ENCODE data around the gene GPR108.
"Not testable (repeated sequence)": the region's sequence is repeated elsewhere in the genome, so short reads cannot be mapped to it uniquely, and the experiment has no call there.

GPR108 gene

GRCh38 chr19:6737284-6737872 is at the start of gene GPR108:
GPR108 (minus strand) TSS chr19:6737580; CDS start chr19:6737576, 4 bp downstream.
- peak; percentile 99 for DNase-seq

GRCh38 chr19:6779206-6779605 is 41.8 kb upstream of the GPR108 start:
- no peak for DNase-seq

DNA sequence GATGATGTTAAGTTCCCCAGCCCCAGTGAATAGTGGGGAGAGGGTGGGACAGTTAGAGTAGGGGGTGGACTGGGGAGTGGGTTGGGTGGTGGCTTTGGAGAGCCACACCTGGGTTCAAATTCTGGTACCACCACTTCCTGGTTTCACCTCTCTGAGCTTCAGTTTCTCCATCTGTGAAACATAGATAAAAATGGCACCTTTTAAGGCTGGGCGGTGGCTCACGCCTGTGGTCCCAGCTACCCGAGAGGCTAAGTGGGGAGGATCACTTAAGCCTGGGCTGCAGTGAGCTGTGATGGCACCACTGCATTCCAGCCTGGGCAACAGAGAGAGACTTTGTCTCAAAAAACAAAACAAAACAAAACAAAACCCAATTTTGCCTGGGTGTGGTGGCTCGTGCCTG is 41.0 kb upstream of the GPR108 start:
- no peak for DNase-seq

GRCh38 chr19:6777434-6777833 is 40.1 kb upstream of the GPR108 start:
- no peak for DNase-seq

DNA sequence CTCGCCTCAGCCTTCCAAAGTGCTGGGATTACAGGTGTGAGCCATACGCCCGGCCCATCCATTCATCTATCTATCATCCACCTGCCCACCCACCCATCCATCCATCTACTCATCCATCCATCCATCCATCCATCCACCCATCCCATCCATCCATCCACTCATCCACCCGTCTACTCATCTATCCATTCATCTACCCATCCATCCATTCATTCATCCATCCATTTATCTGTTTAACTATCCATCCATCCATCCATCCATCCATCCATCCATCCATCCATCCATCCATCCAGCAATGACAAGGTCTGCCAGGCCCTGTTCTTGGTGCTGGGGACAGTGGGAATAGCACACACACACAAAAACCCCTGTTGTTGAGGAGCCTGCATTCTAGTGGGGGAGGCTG is 39.6 kb upstream of the GPR108 start:
- no peak for DNase-seq

- not testable (repeated sequence) for DNase-seq
These were observed 38.7 kb upstream of the GPR108 start for GRCh38 chr19:6776045-6776444.

DNA sequence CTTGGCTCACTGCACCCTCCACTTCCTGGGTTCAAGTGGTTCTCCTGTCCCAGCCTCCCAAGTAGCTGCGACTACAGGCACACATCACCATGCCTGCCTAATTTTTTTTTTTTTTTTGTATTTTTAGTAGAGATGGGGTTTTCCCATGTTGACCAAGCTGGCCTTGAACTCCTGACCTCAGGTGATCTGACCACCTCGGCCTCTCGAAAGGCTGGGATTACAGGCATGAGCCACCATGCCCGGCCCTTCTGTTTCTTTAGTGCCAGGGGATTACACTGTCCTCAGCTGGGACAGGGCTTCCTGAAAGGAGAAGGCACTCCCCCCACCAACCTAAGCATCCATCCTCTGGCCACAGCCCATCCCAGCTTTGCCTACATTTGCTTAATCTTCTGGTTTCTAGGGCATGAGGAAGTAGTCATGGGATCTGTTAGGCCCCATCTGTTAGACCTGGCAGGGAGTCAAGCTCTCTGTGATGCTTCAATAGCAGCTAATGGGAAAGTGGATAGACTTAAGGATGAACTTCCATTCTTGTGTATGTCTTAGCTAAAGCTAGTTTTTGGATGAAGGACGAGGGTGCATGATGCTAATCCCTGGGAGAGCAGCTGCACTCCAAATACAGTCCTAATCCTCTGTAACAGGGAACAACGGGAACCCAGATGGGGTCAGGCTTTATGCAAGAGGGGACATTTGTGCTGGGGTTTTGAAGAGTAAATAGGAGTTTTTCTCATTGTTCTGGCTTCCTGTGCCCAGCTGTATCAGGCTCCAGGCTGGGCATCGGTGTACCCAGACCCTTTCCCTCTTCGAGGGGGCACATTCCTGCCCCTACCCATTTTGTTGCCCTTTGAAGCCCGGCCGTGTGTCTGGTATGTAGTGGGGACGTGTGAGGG is 37.7 kb upstream of the GPR108 start:
- DNase-seq: no peak

DNA sequence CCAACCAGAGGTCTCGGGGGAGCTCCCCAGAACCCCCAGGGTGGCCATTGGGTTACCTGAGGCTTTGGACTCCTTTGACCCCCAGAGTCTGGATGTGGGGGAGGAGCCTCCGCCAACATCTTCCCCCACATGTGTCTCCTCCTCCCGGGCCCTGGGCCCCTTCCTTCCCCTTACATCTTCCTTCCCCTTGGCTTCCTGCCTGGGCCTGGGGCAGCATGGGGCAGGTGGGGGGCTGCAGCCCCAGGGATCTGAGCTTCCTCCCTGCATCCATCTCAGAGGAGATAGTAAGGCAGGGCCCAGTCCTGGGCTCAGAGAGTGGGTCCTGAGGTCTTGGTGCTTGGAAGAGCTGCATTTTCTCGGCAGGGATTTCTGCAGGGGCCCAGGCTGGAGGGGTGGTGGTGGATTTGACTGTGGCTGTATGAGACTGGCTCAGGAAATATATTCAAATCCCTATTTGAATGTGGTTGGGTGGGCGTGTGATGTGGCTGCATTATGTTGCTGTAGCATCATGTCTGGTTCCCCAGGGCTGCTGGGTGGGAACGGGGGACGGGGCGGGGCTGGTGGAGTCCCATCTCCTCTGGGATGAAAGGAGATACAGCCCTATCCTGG is 36.0 kb upstream of the GPR108 start:
- no peak for DNase-seq

- no peak for DNase-seq
These were observed 35.5 kb upstream of the GPR108 start for GRCh38 chr19:6772866-6773322.

- DNase-seq: peak; percentile 67
These were observed 34.9 kb upstream of the GPR108 start, which contains the start of gene VAV1 for GRCh38 chr19:6772028-6772865. VAV1 (plus strand) TSS chr19:6772708; CDS start chr19:6772808, 100 bp downstream.

GRCh38 chr19:6771648-6772027 is 34.3 kb upstream of the GPR108 start:
- DNase-seq: not testable (repeated sequence)

GRCh38 chr19:6769006-6769619 is 31.7 kb upstream of the GPR108 start:
- no peak for DNase-seq

GRCh38 chr19:6768236-6768785 is 30.9 kb upstream of the GPR108 start:
- no peak for DNase-seq

- DNase-seq: peak; percentile 91
These were observed 30.2 kb upstream of the GPR108 start, which contains the start of gene SH2D3A for GRCh38 chr19:6767357-6768235. SH2D3A (minus strand) TSS chr19:6767435; CDS start chr19:6763748, 3,687 bp downstream.

DNA sequence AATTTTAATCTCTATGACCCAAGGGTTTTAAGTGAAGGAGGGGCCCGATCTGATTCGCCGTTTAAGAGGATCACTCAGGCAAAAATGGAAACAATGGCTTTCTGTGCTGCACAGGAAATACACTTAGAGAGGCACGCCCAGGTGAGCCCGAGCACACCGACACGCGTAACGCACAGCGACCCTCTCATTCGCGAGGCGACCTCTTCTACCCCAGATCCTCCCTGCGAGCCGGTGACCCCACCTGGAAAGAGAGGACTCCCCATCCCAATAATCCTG is 29.6 kb upstream of the GPR108 start:
- DNase-seq: no peak

DNA sequence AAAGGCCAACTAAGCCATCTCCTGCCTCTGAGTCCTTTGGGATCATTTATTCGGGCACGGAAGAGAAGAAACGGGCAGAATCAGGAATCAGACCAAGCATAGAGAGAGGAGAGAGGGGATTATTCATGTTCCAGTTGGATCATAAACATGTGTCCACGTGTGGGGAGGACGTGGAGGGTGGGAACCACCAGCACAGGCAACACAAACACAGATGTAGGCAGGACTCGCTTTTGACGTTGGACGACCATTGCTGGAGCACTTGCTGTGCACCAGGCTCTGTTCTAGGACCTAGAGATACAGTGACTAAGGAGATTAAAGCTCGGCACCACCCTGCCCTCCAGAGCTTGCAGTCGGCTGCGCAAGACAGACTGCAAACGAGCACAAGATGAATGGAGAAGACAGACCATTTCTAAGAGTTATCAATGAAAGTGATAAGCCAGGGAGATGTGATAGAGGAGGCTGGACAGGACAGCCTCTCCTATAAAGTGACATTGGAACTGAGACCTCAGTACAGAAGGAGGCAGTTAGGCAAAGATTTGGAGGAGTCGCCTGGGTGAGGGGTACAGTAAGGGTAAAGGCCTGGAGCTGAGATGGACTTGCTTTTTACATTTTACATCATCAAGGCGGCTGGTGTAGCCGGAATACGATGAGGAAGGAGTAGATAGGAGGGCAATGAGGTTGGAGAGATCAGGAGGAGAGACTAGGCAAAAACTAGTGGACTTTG is 29.1 kb upstream of the GPR108 start:
- DNase-seq: no peak

GRCh38 chr19:6765738-6766356 is 28.5 kb upstream of the GPR108 start:
- no peak for DNase-seq

GRCh38 chr19:6762253-6762797 is 24.9 kb upstream of the GPR108 start:
- not testable (repeated sequence) for DNase-seq

DNA sequence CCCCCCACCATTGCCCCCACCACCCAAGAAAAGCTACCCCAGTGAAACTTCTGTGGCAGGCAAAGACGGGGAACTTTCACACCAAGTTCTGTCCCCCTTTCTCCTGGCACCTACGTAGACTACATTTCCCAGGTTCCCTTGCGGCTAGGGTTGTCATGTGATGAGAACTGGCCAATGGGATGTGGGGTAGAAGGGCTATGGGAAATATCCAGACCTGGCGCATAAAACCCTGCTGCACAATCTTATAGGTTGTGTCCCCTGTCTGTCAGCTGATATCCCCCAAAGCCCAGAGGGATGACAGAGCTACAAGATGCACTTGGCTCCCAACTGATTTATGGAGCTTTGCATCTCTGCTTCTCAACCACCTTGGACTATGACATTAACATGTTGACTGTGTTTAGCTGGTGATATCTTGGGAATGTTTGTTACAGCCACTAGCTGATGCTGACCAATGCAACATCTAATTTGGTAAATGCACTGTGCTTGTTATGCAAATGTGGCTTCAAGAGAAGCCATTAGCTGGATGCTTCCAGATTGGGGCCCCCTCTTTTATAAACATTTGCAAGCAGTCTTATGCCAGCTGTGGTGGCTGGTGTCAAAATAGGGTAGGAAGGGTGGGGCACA is 23.8 kb upstream of the GPR108 start:
- DNase-seq: no peak

All from activated CD4-positive, alpha-beta T cell treated with anti-CD3 and anti-CD28 coated beads for 1 hour (primary cell).